ENCODE data around the gene ATPAF2. TPM values are rescaled to one million over a fixed set of nuclear protein-coding genes. Genes with fewer than 3 reads are reported as not detected.

ATPAF2 gene
- total and polyA plus RNA-seq, 2 experiments from 2014 or later: 24.3 to 25.7 TPM

DNA sequence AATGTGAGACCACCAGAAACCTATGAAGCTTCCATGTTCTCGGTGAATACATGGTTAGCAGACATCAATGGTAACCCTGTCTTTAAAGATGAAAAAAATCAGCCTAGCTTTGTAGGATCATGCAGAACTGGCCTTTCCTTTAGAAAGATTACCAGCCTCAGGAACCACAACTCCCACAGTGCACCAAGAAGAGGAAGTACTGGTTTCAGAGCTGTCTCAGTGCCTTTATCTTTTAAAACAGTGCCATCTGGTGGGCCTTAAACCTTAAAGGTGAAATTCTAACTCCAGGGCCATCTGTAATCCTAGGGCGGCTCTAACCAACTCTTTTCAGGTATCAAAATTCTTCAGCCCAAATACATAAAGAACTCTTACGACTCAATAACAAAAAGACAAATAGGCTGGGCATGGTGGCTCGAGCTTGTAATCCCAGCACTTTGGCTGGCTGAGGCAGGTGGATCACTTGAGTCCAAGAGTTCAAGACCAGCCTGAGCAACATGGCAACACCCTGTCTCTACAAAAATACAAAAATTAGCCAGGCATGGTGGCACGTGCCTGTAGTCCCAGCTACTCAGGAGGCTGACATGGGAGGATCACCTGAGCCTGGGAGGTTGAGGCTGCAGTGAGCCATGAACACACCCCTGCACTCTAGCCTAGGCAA is 5.4 kb downstream of the ATPAF2 start:
- Histone ChIP-seq H3K27me3 (ENCODE audit: insufficient read depth) (no peaks in the 10 kb centered on the region), H3F3A (replicated peaks; ENCODE audit: low read depth) (no peaks in the 10 kb centered on the region), H3K4me2 (no peak overlapping the region), H3K9me2 (ENCODE audit: insufficient read depth) (no peaks in the 10 kb centered on the region), H3K4me3 (no peak overlapping the region), H3K79me2 (replicated peaks; ENCODE audit: insufficient read depth) (peaks cover 30% of the 10 kb centered on the region), H3K27ac (ENCODE audit: low read depth) (no peak overlapping the region), H4K20me1 (replicated peaks; ENCODE audit: insufficient read depth) (peaks cover 5% of the 10 kb centered on the region), H2AFZ (no peak overlapping the region), H3K4me1 (ENCODE audit: insufficient read depth) (peaks cover 6% of the 10 kb centered on the region), H3K36me3 (ENCODE audit: insufficient read depth) (no peaks in the 10 kb centered on the region)
- TF ChIP-seq STAT1 (IDR thresholded peaks at IDR 0.05; ENCODE audit: unreplicated experiment) (no peak), ZNF114 (CRISPR knock-in tag; IDR thresholded peaks at IDR 0.05) (no peak), EZH2 (IDR thresholded peaks at IDR 0.05; ENCODE audit: low read depth, unreplicated experiment) (no peak), CREB1 (CRISPR knock-in tag; IDR thresholded peaks at IDR 0.05; ENCODE audit: low read depth) (no peak), ZNF331 (CRISPR knock-in tag; IDR thresholded peaks at IDR 0.05; ENCODE audit: low read depth) (no peak), JUNB (IDR thresholded peaks at IDR 0.05; ENCODE audit: unreplicated experiment) (no peak), NANOG (IDR thresholded peaks at IDR 0.05; ENCODE audit: borderline replicate concordance) (no peak), EZH2phosphoT487 (IDR thresholded peaks at IDR 0.05; ENCODE audit: unreplicated experiment) (no peak), POLR2AphosphoS5 (IDR thresholded peaks at IDR 0.05; ENCODE audit: low read depth) (no peak)
- TF ChIP-seq, protein P1, sequence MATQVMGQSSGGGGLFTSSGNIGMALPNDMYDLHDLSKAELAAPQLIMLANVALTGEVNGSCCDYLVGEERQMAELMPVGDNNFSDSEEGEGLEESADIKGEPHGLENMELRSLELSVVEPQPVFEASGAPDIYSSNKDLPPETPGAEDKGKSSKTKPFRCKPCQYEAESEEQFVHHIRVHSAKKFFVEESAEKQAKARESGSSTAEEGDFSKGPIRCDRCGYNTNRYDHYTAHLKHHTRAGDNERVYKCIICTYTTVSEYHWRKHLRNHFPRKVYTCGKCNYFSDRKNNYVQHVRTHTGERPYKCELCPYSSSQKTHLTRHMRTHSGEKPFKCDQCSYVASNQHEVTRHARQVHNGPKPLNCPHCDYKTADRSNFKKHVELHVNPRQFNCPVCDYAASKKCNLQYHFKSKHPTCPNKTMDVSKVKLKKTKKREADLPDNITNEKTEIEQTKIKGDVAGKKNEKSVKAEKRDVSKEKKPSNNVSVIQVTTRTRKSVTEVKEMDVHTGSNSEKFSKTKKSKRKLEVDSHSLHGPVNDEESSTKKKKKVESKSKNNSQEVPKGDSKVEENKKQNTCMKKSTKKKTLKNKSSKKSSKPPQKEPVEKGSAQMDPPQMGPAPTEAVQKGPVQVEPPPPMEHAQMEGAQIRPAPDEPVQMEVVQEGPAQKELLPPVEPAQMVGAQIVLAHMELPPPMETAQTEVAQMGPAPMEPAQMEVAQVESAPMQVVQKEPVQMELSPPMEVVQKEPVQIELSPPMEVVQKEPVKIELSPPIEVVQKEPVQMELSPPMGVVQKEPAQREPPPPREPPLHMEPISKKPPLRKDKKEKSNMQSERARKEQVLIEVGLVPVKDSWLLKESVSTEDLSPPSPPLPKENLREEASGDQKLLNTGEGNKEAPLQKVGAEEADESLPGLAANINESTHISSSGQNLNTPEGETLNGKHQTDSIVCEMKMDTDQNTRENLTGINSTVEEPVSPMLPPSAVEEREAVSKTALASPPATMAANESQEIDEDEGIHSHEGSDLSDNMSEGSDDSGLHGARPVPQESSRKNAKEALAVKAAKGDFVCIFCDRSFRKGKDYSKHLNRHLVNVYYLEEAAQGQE (IDR thresholded peaks at IDR 0.05; ENCODE audit: unreplicated experiment): no peak
- TF ChIP-seq, protein P2, sequence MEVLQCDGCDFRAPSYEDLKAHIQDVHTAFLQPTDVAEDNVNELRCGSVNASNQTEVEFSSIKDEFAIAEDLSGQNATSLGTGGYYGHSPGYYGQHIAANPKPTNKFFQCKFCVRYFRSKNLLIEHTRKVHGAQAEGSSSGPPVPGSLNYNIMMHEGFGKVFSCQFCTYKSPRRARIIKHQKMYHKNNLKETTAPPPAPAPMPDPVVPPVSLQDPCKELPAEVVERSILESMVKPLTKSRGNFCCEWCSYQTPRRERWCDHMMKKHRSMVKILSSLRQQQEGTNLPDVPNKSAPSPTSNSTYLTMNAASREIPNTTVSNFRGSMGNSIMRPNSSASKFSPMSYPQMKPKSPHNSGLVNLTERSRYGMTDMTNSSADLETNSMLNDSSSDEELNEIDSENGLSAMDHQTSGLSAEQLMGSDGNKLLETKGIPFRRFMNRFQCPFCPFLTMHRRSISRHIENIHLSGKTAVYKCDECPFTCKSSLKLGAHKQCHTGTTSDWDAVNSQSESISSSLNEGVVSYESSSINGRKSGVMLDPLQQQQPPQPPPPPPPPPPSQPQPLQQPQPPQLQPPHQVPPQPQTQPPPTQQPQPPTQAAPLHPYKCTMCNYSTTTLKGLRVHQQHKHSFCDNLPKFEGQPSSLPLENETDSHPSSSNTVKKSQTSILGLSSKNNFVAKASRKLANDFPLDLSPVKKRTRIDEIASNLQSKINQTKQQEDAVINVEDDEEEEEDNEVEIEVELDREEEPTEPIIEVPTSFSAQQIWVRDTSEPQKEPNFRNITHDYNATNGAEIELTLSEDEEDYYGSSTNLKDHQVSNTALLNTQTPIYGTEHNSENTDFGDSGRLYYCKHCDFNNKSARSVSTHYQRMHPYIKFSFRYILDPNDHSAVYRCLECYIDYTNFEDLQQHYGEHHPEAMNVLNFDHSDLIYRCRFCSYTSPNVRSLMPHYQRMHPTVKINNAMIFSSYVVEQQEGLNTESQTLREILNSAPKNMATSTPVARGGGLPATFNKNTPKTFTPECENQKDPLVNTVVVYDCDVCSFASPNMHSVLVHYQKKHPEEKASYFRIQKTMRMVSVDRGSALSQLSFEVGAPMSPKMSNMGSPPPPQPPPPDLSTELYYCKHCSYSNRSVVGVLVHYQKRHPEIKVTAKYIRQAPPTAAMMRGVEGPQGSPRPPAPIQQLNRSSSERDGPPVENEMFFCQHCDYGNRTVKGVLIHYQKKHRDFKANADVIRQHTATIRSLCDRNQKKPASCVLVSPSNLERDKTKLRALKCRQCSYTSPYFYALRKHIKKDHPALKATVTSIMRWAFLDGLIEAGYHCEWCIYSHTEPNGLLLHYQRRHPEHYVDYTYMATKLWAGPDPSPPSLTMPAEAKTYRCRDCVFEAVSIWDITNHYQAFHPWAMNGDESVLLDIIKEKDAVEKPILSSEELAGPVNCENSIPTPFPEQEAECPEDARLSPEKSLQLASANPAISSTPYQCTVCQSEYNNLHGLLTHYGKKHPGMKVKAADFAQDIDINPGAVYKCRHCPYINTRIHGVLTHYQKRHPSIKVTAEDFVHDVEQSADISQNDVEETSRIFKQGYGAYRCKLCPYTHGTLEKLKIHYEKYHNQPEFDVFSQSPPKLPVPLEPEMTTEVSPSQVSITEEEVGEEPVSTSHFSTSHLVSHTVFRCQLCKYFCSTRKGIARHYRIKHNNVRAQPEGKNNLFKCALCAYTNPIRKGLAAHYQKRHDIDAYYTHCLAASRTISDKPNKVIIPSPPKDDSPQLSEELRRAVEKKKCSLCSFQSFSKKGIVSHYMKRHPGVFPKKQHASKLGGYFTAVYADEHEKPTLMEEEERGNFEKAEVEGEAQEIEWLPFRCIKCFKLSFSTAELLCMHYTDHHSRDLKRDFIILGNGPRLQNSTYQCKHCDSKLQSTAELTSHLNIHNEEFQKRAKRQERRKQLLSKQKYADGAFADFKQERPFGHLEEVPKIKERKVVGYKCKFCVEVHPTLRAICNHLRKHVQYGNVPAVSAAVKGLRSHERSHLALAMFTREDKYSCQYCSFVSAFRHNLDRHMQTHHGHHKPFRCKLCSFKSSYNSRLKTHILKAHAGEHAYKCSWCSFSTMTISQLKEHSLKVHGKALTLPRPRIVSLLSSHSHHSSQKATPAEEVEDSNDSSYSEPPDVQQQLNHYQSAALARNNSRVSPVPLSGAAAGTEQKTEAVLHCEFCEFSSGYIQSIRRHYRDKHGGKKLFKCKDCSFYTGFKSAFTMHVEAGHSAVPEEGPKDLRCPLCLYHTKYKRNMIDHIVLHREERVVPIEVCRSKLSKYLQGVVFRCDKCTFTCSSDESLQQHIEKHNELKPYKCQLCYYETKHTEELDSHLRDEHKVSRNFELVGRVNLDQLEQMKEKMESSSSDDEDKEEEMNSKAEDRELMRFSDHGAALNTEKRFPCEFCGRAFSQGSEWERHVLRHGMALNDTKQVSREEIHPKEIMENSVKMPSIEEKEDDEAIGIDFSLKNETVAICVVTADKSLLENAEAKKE (CRISPR knock-in tag; IDR thresholded peaks at IDR 0.05): no peak
- TF ChIP-seq, protein P3, sequence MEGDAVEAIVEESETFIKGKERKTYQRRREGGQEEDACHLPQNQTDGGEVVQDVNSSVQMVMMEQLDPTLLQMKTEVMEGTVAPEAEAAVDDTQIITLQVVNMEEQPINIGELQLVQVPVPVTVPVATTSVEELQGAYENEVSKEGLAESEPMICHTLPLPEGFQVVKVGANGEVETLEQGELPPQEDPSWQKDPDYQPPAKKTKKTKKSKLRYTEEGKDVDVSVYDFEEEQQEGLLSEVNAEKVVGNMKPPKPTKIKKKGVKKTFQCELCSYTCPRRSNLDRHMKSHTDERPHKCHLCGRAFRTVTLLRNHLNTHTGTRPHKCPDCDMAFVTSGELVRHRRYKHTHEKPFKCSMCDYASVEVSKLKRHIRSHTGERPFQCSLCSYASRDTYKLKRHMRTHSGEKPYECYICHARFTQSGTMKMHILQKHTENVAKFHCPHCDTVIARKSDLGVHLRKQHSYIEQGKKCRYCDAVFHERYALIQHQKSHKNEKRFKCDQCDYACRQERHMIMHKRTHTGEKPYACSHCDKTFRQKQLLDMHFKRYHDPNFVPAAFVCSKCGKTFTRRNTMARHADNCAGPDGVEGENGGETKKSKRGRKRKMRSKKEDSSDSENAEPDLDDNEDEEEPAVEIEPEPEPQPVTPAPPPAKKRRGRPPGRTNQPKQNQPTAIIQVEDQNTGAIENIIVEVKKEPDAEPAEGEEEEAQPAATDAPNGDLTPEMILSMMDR (conservative IDR thresholded peaks at IDR 0.05; ENCODE audit: low read depth in 2 of 2): peak; percentile 78 to 79
- TF ChIP-seq, protein P4, sequence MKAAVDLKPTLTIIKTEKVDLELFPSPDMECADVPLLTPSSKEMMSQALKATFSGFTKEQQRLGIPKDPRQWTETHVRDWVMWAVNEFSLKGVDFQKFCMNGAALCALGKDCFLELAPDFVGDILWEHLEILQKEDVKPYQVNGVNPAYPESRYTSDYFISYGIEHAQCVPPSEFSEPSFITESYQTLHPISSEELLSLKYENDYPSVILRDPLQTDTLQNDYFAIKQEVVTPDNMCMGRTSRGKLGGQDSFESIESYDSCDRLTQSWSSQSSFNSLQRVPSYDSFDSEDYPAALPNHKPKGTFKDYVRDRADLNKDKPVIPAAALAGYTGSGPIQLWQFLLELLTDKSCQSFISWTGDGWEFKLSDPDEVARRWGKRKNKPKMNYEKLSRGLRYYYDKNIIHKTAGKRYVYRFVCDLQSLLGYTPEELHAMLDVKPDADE (IDR thresholded peaks at IDR 0.05): peak; percentile 85
- DNase-seq (ENCODE audit: low spot score) (peak; percentile 95), ATAC-seq (peak; percentile 95)
- H3K27ac Mint-ChIP-seq: peak overlapping the region; percentile 56; the same call in 1 of the 2 replicates
- H3K4me3 Mint-ChIP-seq: no peak overlapping the region
- no peaks in the 10 kb centered on the region for H3K9me3 Mint-ChIP-seq
- H3K36me3 Mint-ChIP-seq (ENCODE audit: low read depth): no peaks in the 10 kb centered on the region
- H3K4me1 Mint-ChIP-seq: peaks cover 10% of the 10 kb centered on the region
- peaks cover 7% of the 10 kb centered on the region for H3K27me3 Mint-ChIP-seq (ENCODE audit: insufficient read depth, low read depth, poor library complexity)
